CD4-positive, CD25-positive, alpha-beta regulatory T cell (primary cell): ENCODE data around the gene CLDN10. TPM values are rescaled to one million over a fixed set of nuclear protein-coding genes. Genes with fewer than 3 reads are reported as not detected.
A peak's percentile ranks its signal among the peaks of the same experiment; 100 is the strongest.

Source experiments
- ATAC-seq, 2 donors: fragments of 150-1000 bp; cut with Tn5 transposase; one replicate each; pipeline ENCODE4 v1.10.0; 2021; ENCODE audit warnings: low read depth in 2 of 2, moderate number of reproducible peaks in 2 of 2, moderate library complexity in 1 of 2
- DNase-seq, 3 donors: peaks; one replicate each; pipeline versions ENCODE4 v3.0.0 to v3.0.0-alpha.2; 2012 to 2022; ENCODE audit warnings: mixed read lengths in 1 of 3
- H3K27ac ChIP-seq: one replicate; pipeline ENCODE4 v1.7.0; 2013; ENCODE audit warnings: mild to moderate bottlenecking, low read length; ENCODE audit not compliant: insufficient read depth, poor library complexity, severe bottlenecking
- H3K27me3 ChIP-seq: one replicate; pipeline ENCODE4 v1.7.0; 2013; ENCODE audit warnings: low read length; ENCODE audit not compliant: control insufficient read depth, insufficient read depth
- H3K36me3 ChIP-seq: one replicate; pipeline ENCODE4 v1.7.0; 2013; ENCODE audit warnings: mild to moderate bottlenecking, low read length, moderate library complexity; ENCODE audit not compliant: control insufficient read depth, insufficient read depth
- H3K4me1 ChIP-seq: 2 replicates; pipeline ENCODE4 v1.7.0; 2013; ENCODE audit warnings: mild to moderate bottlenecking, low read length; ENCODE audit not compliant: insufficient read depth, control insufficient read depth, poor library complexity, severe bottlenecking
- H3K4me3 ChIP-seq: one replicate; pipeline ENCODE4 v1.7.0; 2013; ENCODE audit warnings: low read depth, mild to moderate bottlenecking, low read length, moderate library complexity
- H3K9me3 ChIP-seq, 2 experiments: 1 replicate in 1 of 2; 2 replicates in 1 of 2; pipeline ENCODE4 v1.7.0; 2013; ENCODE audit warnings: low read length in 2 of 2, mild to moderate bottlenecking in 1 of 2, moderate library complexity in 1 of 2; ENCODE audit not compliant: control insufficient read depth in 2 of 2
- H3K27ac Mint-ChIP-seq, 3 donors: one replicate each; pipeline ENCODE4 v1.8.0; 2020 to 2022; ENCODE audit warnings: mild to moderate bottlenecking in 3 of 3, mixed read lengths in 3 of 3, moderate library complexity in 2 of 3
- H3K27me3 Mint-ChIP-seq: one replicate; pipeline ENCODE4 v1.8.0; 2022; ENCODE audit warnings: mild to moderate bottlenecking, mixed read lengths
- H3K36me3 Mint-ChIP-seq: one replicate; pipeline ENCODE4 v1.8.0; 2020; ENCODE audit warnings: mixed read lengths
- H3K4me1 Mint-ChIP-seq, 4 donors: one replicate each; pipeline ENCODE4 v1.8.0; 2020 to 2022; ENCODE audit warnings: mixed read lengths in 4 of 4, mild to moderate bottlenecking in 1 of 4
- H3K4me3 Mint-ChIP-seq, 4 donors: one replicate each; pipeline ENCODE4 v1.8.0; 2020 to 2022; ENCODE audit warnings: mild to moderate bottlenecking in 4 of 4, mixed read lengths in 4 of 4, moderate library complexity in 3 of 4
- H3K9me3 Mint-ChIP-seq, 7 donors: one replicate each; pipeline ENCODE4 v1.8.0; 2020 to 2022; ENCODE audit warnings: mixed read lengths in 7 of 7, mild to moderate bottlenecking in 3 of 7, moderate library complexity in 2 of 7
- polyA plus RNA-seq, 4 donors: library from polyadenylated mRNA; unstranded; fragments of 300-500 nt; fragmentation: Illumina TruSeq; gene quantifications; one replicate each; pipeline ENCODE4 v1.2.3, GENCODE V29; 2021
- total RNA-seq: library from RNA; stranded (reverse); gene quantifications from one replicate; pipeline ENCODE4 v1.2.3, GENCODE V29; 2022

The CLDN10 gene
- total and polyA plus RNA-seq, 5 donors from 2014 or later, result not detected

DNA sequence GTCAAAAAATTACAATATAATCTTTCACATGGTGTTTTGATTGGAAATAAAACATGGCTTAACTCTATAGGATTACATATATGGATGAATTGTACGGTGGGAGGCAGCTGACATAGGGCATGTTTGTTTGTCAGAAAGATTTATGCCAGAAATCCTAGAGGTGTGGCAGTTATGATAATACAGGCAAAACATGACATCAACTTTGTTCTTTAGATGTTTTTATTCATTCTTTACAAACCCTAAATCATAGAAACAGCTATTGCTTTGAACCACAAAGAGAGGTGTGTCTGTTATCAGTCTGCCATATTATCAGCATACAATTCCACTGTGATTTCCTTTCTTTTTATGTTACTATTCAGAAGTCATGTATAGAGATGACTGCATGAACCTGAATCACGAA lies 8.2 kb upstream of the CLDN10 start:
- H3K27me3 ChIP-seq, result peaks cover 4% of the 10 kb centered on the region
- Mint-ChIP-seq H3K27me3 (peaks cover 22% of the 10 kb centered on the region), H3K9me3 (no peaks in the 10 kb centered on the region), H3K27ac (no peak overlapping the region), H3K4me1 (no peaks in the 10 kb centered on the region), H3K36me3 (no peaks in the 10 kb centered on the region), H3K4me3 (no peak overlapping the region)
- ATAC-seq, result no peak
- H3K4me3 ChIP-seq, result no peak overlapping the region
- DNase-seq, result no peak
- no peaks in the 10 kb centered on the region for H3K9me3 ChIP-seq
- H3K36me3 ChIP-seq, result no peaks in the 10 kb centered on the region
- H3K27ac ChIP-seq, result no peak overlapping the region
- H3K4me1 ChIP-seq, result no peaks in the 10 kb centered on the region

DNA sequence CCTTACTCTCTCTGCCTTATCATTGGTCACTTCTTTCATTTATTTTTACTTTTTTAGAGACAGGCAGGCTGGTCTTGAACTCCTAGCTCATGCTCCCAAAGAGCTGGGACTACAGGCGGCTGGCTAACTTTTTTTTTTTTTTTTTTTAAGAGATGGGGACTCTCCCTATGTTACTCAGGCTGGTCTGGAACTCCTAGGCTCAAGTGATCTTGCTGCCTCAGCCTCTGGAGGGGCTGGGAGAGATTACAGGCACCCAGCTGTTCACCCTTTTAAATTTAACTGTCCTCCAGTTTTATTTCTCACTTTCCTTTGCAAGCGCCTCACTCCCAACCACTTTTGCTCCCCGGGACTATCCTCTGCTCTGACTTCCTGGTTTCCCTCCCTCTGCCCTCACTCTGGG lies 5.6 kb upstream of the CLDN10 start:
- no peak for ATAC-seq
- Mint-ChIP-seq H3K36me3 (no peaks in the 10 kb centered on the region), H3K4me1 (peaks cover 0 to 6% (median 4%) of the 10 kb centered on the region in 4 donors), H3K4me3 (no peak overlapping the region), H3K27me3 (peaks cover 44% of the 10 kb centered on the region), H3K27ac (no peak overlapping the region), H3K9me3 (peaks cover 0 to 2% (median 0%) of the 10 kb centered on the region in 7 donors)
- no peak overlapping the region for H3K4me3 ChIP-seq
- peaks cover 10% of the 10 kb centered on the region for H3K27me3 ChIP-seq
- H3K27ac ChIP-seq, result no peak overlapping the region
- no peaks in the 10 kb centered on the region for H3K36me3 ChIP-seq
- DNase-seq, result no peak
- no peaks in the 10 kb centered on the region for H3K4me1 ChIP-seq
- no peaks in the 10 kb centered on the region for H3K9me3 ChIP-seq

DNA sequence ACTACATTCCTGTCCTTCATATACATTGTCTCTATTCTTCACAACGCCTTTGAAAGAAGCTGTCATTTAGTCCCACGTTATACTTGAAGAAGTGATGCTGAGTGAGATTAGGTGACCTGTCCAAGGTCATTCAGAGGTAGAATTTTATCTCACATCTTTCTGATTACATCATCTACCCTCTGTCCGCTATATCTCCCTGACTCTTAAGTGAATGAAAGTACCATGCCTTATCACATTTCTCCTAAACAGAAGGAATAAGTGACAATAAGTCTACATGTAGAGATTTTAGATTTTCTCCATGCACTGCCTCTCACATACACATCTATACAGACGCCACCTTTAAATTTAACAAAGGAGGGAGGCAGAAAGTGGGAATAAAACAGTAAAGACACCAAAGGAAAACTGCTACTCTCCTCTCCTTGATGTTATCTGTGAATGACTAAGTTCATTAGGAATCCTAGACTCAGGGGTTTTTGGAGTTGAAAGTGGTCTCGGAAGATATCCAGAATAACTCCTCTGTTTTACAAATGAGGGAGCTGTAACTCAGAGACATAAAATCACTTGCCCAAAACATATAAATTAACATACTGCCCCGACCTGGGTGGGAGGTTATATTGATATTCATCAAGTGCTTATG lies 4.9 kb upstream of the CLDN10 start:
- ATAC-seq, result no peak
- no peaks in the 10 kb centered on the region for H3K4me1 ChIP-seq

DNA sequence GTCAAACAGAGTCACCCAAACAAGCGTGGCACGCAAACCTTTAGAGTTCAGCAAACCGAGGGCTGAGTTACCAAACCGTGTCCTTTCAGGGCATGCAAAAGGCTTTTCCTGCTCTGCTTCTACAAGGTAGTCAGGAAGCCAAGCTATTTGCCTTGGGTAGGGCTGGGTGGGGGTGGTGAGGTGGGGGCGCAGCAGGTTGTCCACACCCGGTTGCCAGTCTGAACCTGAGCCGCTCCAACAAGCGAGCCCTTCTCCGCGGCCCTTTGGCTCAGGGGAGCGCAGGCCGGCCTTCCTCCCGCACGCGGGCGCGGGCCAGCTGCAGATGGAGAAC lies 347 bp upstream of the CLDN10 start:
- Mint-ChIP-seq H3K4me1 (peaks cover 5 to 20% (median 12%) of the 10 kb centered on the region in 4 donors), H3K4me3 (no peak overlapping the region), H3K36me3 (peaks cover 3% of the 10 kb centered on the region), H3K27ac (no peak overlapping the region), H3K27me3 (peaks cover 75% of the 10 kb centered on the region), H3K9me3 (peaks cover 0 to 3% (median 0%) of the 10 kb centered on the region in 7 donors)
- DNase-seq, result no peak
- H3K4me3 ChIP-seq, result no peak overlapping the region
- no peak overlapping the region for H3K27ac ChIP-seq
- H3K36me3 ChIP-seq, result no peaks in the 10 kb centered on the region
- H3K9me3 ChIP-seq, result no peaks in the 10 kb centered on the region
- ATAC-seq, result no peak
- H3K27me3 ChIP-seq, result peaks cover 32% of the 10 kb centered on the region
- no peaks in the 10 kb centered on the region for H3K4me1 ChIP-seq

More for the DNA sequence above, 4.9 kb upstream of the CLDN10 start:
- no peak overlapping the region for H3K4me3 Mint-ChIP-seq
- DNase-seq, result no peak
- H3K27ac Mint-ChIP-seq, result no peak overlapping the region
- Histone ChIP-seq H3K36me3 (no peaks in the 10 kb centered on the region), H3K27me3 (peaks cover 12% of the 10 kb centered on the region), H3K9me3 (no peaks in the 10 kb centered on the region), H3K27ac (no peak overlapping the region), H3K4me3 (no peak overlapping the region)
- peaks cover 45% of the 10 kb centered on the region for H3K27me3 Mint-ChIP-seq
- H3K36me3 Mint-ChIP-seq, result no peaks in the 10 kb centered on the region
- H3K4me1 Mint-ChIP-seq, result peaks cover 0 to 7% (median 5%) of the 10 kb centered on the region in 4 donors
- H3K9me3 Mint-ChIP-seq, result peaks cover 0 to 2% (median 0%) of the 10 kb centered on the region in 7 donors

DNA sequence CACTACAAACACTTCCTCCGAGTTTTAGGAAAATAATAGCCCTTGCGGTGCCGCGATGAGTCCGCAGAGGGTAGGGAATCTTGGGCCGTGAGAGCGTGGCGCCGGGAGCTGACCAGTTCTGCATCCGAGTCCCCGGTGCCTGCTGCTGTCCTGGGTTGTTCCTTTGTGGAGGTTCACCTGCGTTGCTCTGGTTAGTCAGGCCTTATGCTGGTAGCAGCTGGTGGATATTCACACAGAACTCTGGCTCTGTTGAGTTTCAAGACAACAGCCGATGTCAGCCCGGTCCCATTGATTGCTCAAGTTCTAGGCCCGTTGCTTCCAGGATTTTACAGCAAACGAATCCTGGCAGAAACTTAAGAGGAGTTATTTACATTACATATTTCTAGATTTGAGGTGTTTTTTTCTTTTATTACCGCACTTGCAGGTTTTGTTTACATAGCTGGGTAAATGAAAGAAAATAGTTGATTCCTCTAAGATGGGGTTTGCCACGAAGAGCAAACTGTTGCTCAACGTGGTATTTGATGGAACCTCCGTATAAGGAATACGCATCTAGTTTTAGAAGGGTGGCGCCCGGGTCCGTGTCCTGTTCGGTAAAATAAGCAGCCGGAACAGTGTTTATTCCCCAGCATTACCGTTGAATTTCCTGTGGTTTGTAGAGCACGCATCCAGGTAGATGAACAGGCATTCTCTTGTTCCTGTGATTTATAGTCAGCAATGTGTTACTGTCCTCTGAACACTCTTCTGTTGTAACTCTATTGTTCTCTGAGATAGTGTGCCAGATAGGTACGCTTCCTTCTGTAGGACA lies 1.3 kb downstream of the CLDN10 start:
- Histone ChIP-seq H3K36me3 (no peaks in the 10 kb centered on the region), H3K9me3 (no peaks in the 10 kb centered on the region), H3K4me3 (no peak overlapping the region), H3K27me3 (peaks cover 32% of the 10 kb centered on the region), H3K4me1 (no peaks in the 10 kb centered on the region), H3K27ac (no peak overlapping the region)
- no peak overlapping the region for H3K27ac Mint-ChIP-seq
- H3K36me3 Mint-ChIP-seq, result peaks cover 3% of the 10 kb centered on the region
- DNase-seq (no peak), ATAC-seq (no peak)
- H3K4me3 Mint-ChIP-seq, result peak overlapping the region in 2 of 4 donors; percentile 25 to 60
- H3K9me3 Mint-ChIP-seq, result peaks cover 0 to 3% (median 0%) of the 10 kb centered on the region in 7 donors
- peaks cover 5 to 20% (median 12%) of the 10 kb centered on the region in 4 donors for H3K4me1 Mint-ChIP-seq
- H3K27me3 Mint-ChIP-seq, result peaks cover 66% of the 10 kb centered on the region

DNA sequence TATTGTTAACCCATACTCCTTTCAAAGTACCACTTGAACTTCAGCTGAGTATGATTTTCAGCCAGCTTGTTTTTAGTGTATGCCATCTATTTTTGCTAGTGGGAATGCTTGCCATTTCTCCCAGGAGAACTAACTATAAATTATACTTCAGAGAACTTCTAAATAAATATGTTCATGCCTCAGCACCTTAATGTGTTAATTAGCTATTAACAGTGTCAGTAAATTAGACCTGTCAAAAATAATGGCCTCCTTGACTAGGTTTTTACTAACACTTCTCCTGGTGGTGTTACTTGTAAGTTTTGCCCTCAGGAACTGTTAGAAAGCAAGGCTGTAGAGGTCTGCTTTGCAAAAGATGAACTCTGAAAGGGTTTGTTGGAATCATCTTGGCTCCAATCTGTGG lies 4.5 kb downstream of the CLDN10 start:
- Histone ChIP-seq H3K27ac (no peak overlapping the region), H3K27me3 (peaks cover 25% of the 10 kb centered on the region), H3K9me3 (no peaks in the 10 kb centered on the region), H3K4me3 (no peak overlapping the region), H3K4me1 (no peaks in the 10 kb centered on the region), H3K36me3 (no peaks in the 10 kb centered on the region)
- peaks cover 0 to 13% (median 10%) of the 10 kb centered on the region in 4 donors for H3K4me1 Mint-ChIP-seq
- H3K27ac Mint-ChIP-seq, result no peak overlapping the region
- peaks cover 0 to 3% (median 0%) of the 10 kb centered on the region in 7 donors for H3K9me3 Mint-ChIP-seq
- no peak for ATAC-seq
- peaks cover 3% of the 10 kb centered on the region for H3K36me3 Mint-ChIP-seq
- H3K27me3 Mint-ChIP-seq, result peaks cover 44% of the 10 kb centered on the region
- DNase-seq, result no peak
- no peak overlapping the region for H3K4me3 Mint-ChIP-seq

DNA sequence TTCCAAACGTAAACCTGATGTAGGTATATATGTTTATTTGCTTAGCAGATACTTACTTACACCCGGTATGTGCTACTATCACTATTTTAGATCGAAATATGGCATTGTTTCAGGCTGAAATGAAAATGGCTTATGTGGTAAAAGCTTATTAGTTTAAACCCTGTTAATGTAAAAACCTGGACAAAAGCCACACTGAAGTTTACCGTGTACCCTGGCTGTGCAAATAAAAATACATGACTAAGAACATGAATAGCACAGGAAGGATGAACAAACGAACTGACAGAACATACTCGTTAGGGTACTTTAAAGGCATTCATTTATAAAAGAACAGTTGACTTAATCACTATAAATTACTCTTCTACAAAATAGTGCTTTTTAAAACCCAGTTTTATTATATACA lies 6.6 kb downstream of the CLDN10 start:
- peaks cover 16% of the 10 kb centered on the region for H3K27me3 ChIP-seq
- H3K36me3 ChIP-seq, result no peaks in the 10 kb centered on the region
- Mint-ChIP-seq H3K27me3 (peaks cover 30% of the 10 kb centered on the region), H3K4me1 (peaks cover 0 to 5% (median 4%) of the 10 kb centered on the region in 4 donors), H3K9me3 (peaks cover 0 to 3% (median 0%) of the 10 kb centered on the region in 7 donors), H3K27ac (no peak overlapping the region), H3K36me3 (peaks cover 3% of the 10 kb centered on the region), H3K4me3 (no peak overlapping the region)
- DNase-seq (no peak), ATAC-seq (no peak)
- no peak overlapping the region for H3K4me3 ChIP-seq
- H3K9me3 ChIP-seq, result no peaks in the 10 kb centered on the region
- no peak overlapping the region for H3K27ac ChIP-seq
- H3K4me1 ChIP-seq, result no peaks in the 10 kb centered on the region
